ENCODE measurements around the gene HBP1.

The HBP1 gene

GRCh38 chr7:107251963-107252362 is 83.2 kb downstream of the HBP1 start:
- H3K27me3 Mint-ChIP-seq (ENCODE audit: low read depth, poor library complexity): no peaks in the 10 kb centered on the region
- no peak overlapping the region for H3K27ac Mint-ChIP-seq
- peaks cover 10% of the 10 kb centered on the region for H3K4me1 Mint-ChIP-seq
- peaks cover 3% of the 10 kb centered on the region for H3K9me3 Mint-ChIP-seq
- no peak for TF ChIP-seq CTCF (IDR thresholded peaks at IDR 0.05)
- no peak for DNase-seq
- peaks cover 17% of the 10 kb centered on the region for H3K36me3 Mint-ChIP-seq (ENCODE audit: low read depth)
- no peak overlapping the region for H3K4me3 Mint-ChIP-seq

All from nephron progenitor cell (in vitro differentiated cells).